Memory B cell (primary cell): ENCODE results near the gene DMP1.
A peak's percentile ranks its signal among the peaks of the same experiment; 100 is the strongest.
"Not testable (repeated sequence)": the region's sequence is repeated elsewhere in the genome, so short reads cannot be mapped to it uniquely, and the experiment has no call there.

Source experiments
- ATAC-seq: fragments of 150-1000 bp; cut with Tn5 transposase; 2 replicates; pipeline ENCODE4 v1.10.0; 2021; ENCODE audit warnings: low read depth, mild to moderate bottlenecking, moderate library complexity
- DNase-seq, 2 donors: peaks; one replicate each; pipeline ENCODE4 v3.0.0; 2022; ENCODE audit warnings: low spot score in 2 of 2
- H3K27ac Mint-ChIP-seq: one replicate; pipeline ENCODE4 v1.8.0; 2022; ENCODE audit warnings: mild to moderate bottlenecking, moderate library complexity, mixed read lengths
- H3K27me3 Mint-ChIP-seq: one replicate; pipeline ENCODE4 v1.8.0; 2022; ENCODE audit warnings: mixed read lengths
- H3K36me3 Mint-ChIP-seq: one replicate; pipeline ENCODE4 v1.8.0; 2022; ENCODE audit warnings: mild to moderate bottlenecking, mixed read lengths
- H3K4me1 Mint-ChIP-seq: one replicate; pipeline ENCODE4 v1.8.0; 2022; ENCODE audit warnings: mixed read lengths
- H3K4me3 Mint-ChIP-seq: one replicate; pipeline ENCODE4 v1.8.0; 2022; ENCODE audit warnings: mild to moderate bottlenecking, moderate library complexity, mixed read lengths
- H3K9me3 Mint-ChIP-seq: one replicate; pipeline ENCODE4 v1.8.0; 2022; ENCODE audit warnings: mixed read lengths

The DMP1 gene

GRCh38 chr4:87651941-87652340 is 1.9 kb downstream of the DMP1 start:
- peaks cover 8% of the 10 kb centered on the region for H3K27me3 Mint-ChIP-seq
- no peak overlapping the region for H3K27ac Mint-ChIP-seq
- H3K4me1 Mint-ChIP-seq, result no peaks in the 10 kb centered on the region
- ATAC-seq (no peak), DNase-seq (no peak)
- no peaks in the 10 kb centered on the region for H3K9me3 Mint-ChIP-seq
- no peak overlapping the region for H3K4me3 Mint-ChIP-seq
- H3K36me3 Mint-ChIP-seq, result no peaks in the 10 kb centered on the region

- H3K36me3 Mint-ChIP-seq, result no peaks in the 10 kb centered on the region
Measured at GRCh38 chr4:87654487-87655044, 4.5 kb downstream of the DMP1 start.

DNA sequence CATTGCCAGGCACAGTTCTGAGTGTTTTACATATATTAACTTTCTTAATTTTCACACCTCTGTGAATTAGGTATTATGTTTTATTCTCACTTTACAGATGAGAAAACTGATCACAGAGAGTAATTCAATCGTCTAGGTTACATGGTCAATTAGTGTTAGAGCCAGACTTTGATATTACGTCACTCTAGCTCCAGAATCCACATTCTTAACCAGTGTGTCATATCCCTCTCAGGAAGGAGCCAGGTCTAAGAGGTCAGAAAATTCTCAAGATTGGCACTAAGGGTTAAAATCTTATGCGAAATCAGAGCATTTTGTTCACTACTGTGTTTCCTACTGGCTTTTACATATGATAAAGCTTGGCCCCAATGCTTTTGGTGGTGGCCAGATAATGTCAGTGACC is 7.4 kb downstream of the DMP1 start:
- no peak for ATAC-seq

More at GRCh38 chr4:87654487-87655044, 4.5 kb downstream of the DMP1 start:
- Mint-ChIP-seq H3K27me3 (peaks cover 5% of the 10 kb centered on the region), H3K9me3 (no peaks in the 10 kb centered on the region), H3K4me3 (no peak overlapping the region), H3K4me1 (no peaks in the 10 kb centered on the region), H3K27ac (no peak overlapping the region)
- ATAC-seq (no peak), DNase-seq (no peak)

DNA sequence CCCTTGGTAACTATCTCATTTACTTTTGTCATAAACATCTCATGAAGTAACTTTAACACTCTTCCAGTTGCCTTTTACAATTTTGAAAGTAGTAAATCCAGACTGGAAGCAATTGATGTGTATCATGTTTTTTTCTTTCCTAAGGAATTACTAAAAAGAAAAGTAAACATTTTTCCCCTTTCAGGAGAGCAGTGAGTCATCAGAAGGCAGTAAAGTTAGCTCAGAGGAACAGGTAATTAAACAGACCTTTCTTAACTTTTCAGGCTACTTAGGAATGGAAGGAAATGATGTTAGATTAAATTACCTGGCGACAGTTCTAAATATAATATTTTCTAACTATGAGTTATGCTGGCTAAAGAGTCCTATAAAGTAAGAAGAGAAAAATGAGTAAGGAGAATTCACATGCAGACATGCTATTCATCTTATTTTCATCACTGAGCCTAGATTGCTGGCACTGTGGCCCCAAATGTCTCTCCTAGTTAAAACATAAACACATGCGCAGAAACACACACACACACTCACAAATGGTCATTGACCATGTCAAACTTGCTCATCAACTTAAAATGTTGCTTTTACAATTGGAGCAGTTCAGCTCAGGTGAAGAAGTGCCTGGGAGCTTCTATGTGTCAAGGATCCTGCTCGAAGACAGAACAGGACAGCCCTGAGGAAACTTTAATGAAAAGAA is 9.3 kb downstream of the DMP1 start:
- no peaks in the 10 kb centered on the region for H3K36me3 Mint-ChIP-seq
- DNase-seq, result no peak
- no peak for ATAC-seq
- peaks cover 13% of the 10 kb centered on the region for H3K27me3 Mint-ChIP-seq
- H3K4me1 Mint-ChIP-seq, result no peaks in the 10 kb centered on the region
- no peak overlapping the region for H3K4me3 Mint-ChIP-seq
- no peak overlapping the region for H3K27ac Mint-ChIP-seq
- H3K9me3 Mint-ChIP-seq, result no peaks in the 10 kb centered on the region

More for the DNA sequence above, 7.4 kb downstream of the DMP1 start:
- no peaks in the 10 kb centered on the region for H3K36me3 Mint-ChIP-seq
- no peak overlapping the region for H3K4me3 Mint-ChIP-seq
- DNase-seq, result no peak
- H3K9me3 Mint-ChIP-seq, result no peaks in the 10 kb centered on the region
- no peak overlapping the region for H3K27ac Mint-ChIP-seq
- no peaks in the 10 kb centered on the region for H3K4me1 Mint-ChIP-seq
- H3K27me3 Mint-ChIP-seq, result peaks cover 11% of the 10 kb centered on the region

GRCh38 chr4:87662871-87663270 is 12.8 kb downstream of the DMP1 start:
- H3K27ac Mint-ChIP-seq, result no peak overlapping the region
- H3K4me1 Mint-ChIP-seq, result no peaks in the 10 kb centered on the region
- H3K36me3 Mint-ChIP-seq, result no peaks in the 10 kb centered on the region
- no peak for ATAC-seq
- H3K9me3 Mint-ChIP-seq, result no peaks in the 10 kb centered on the region
- no peak overlapping the region for H3K4me3 Mint-ChIP-seq
- H3K27me3 Mint-ChIP-seq, result peaks cover 12% of the 10 kb centered on the region
- DNase-seq, result no peak

GRCh38 chr4:87669373-87669772 is 19.3 kb downstream of the DMP1 start:
- Mint-ChIP-seq H3K27ac (no peak overlapping the region), H3K4me3 (no peak overlapping the region)

DNA sequence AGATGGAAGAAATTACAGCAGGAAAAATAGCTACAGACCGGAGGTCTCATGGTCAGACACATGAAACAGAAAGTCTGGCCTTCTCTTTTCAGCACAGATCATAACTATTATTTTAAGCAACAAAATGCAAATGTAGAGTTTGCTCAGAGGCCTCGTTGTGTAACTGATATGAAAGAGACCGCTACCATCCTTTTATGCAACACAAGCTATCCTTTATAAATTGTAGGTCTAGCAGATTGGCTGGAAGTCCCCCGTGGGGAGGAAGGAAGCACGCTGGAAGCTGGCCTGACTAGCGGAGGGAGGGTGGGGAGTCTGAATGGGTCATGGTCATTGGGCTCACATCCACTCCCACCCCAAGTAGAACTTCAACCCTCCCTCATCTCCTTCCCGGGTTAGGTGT is 27.7 kb downstream of the DMP1 start:
- H3K9me3 Mint-ChIP-seq, result peaks cover 8% of the 10 kb centered on the region
- H3K27me3 Mint-ChIP-seq, result no peaks in the 10 kb centered on the region
- DNase-seq, result no peak
- H3K36me3 Mint-ChIP-seq, result peaks cover 3% of the 10 kb centered on the region
- H3K4me1 Mint-ChIP-seq, result peaks cover 2% of the 10 kb centered on the region
- no peak overlapping the region for H3K27ac Mint-ChIP-seq
- ATAC-seq, result no peak
- no peak overlapping the region for H3K4me3 Mint-ChIP-seq

More at GRCh38 chr4:87669373-87669772, 19.3 kb downstream of the DMP1 start:
- Mint-ChIP-seq H3K36me3 (no peaks in the 10 kb centered on the region), H3K27me3 (peaks cover 3% of the 10 kb centered on the region), H3K9me3 (peaks cover 14% of the 10 kb centered on the region), H3K4me1 (no peaks in the 10 kb centered on the region)
- DNase-seq, result no peak
- ATAC-seq, result no peak

DNA sequence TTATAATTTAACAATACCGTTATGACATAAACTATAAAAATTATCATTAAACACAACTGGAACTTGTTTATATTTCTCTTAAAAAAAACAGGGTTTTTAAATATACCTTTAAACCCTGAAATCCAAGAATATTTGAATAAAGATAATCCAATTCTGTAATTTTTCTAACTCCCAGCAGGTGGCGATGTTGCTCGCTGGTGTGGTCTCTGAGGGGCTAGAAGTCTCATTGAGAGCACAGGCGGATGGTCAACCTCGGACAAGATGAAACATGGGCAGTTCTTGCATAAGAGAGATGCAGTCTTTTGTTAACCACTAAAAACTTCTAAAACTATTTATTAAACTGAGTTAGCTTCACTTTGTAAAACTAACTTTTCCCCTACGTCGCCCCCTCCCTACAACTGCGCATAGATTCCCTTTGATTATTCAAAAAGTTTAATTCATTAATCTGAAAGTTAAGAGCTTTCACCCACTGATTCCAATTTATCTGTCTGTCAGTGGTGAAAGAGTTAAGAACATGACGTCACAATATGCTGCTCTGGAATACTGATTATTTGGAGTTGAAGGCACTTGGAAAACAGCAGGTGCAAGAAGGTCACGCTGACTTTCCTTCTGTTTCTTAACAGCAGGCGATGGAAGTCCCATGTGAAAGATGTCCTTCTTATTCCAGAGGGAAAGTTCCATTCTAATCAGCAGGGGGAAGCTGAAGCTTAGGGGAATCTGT is 29.5 kb downstream of the DMP1 start:
- DNase-seq (peak; percentile 6 to 18), ATAC-seq (no peak)
- Mint-ChIP-seq H3K4me3 (no peak overlapping the region), H3K4me1 (peaks cover 2% of the 10 kb centered on the region), H3K27ac (no peak overlapping the region), H3K9me3 (peaks cover 4% of the 10 kb centered on the region), H3K36me3 (peaks cover 1% of the 10 kb centered on the region), H3K27me3 (no peaks in the 10 kb centered on the region)

DNA sequence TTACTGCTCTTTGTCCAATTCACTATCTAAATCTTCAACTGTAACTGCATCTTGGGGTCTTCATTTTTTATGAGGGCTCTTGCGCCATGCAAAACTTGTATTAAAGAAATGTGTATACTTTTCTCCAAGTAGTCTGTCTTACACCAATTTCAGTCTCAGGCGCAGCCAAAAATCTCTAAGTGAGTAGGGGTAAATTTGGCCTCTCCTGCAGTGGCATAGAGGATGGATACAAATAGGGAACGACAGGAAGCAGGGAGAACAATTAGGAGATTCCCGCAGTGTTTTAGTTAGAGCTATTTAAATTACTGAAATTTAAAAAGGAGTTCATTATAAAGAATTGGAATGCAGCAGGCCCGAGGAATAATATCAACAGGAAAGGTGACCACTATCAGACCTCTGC is 30.2 kb downstream of the DMP1 start:
- H3K27me3 Mint-ChIP-seq, result no peaks in the 10 kb centered on the region
- ATAC-seq (no peak), DNase-seq (no peak)
- no peak overlapping the region for H3K4me3 Mint-ChIP-seq
- no peaks in the 10 kb centered on the region for H3K9me3 Mint-ChIP-seq
- peaks cover 2% of the 10 kb centered on the region for H3K4me1 Mint-ChIP-seq
- H3K27ac Mint-ChIP-seq, result no peak overlapping the region
- H3K36me3 Mint-ChIP-seq, result no peaks in the 10 kb centered on the region

GRCh38 chr4:87688316-87688715 is 38.2 kb downstream of the DMP1 start:
- Mint-ChIP-seq H3K27me3 (peaks cover 3% of the 10 kb centered on the region), H3K36me3 (peaks cover 3% of the 10 kb centered on the region), H3K9me3 (peaks cover 7% of the 10 kb centered on the region), H3K4me1 (no peaks in the 10 kb centered on the region), H3K4me3 (no peak overlapping the region), H3K27ac (no peak overlapping the region)
- ATAC-seq (no peak), DNase-seq (no peak)

GRCh38 chr4:87690947-87691346 is 40.9 kb downstream of the DMP1 start:
- H3K4me1 Mint-ChIP-seq, H3K4me3 Mint-ChIP-seq, H3K36me3 Mint-ChIP-seq, DNase-seq, H3K9me3 Mint-ChIP-seq, H3K27ac Mint-ChIP-seq, H3K27me3 Mint-ChIP-seq, ATAC-seq: not testable (repeated sequence)

DNA sequence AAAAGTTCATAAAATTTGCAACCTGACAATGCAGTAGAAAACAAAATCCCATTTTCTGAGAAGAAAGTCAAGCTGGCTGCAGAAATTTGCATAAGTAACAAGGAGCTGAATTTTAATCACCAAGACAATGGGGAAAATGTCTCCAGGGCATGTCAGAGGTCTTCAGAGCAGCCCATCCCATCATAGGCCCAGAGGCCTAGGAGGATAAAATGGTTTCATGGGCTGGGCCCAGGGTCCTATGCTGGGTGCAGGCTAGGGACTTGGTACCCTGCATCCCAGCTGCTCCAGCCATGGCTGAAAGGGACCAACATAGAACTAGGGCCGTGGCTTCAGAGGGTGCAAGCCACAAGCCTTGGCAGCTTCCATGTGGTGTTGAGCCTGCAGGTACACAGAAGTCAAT is 42.0 kb downstream of the DMP1 start:
- not testable (repeated sequence) for H3K9me3 Mint-ChIP-seq, DNase-seq, H3K36me3 Mint-ChIP-seq, H3K4me3 Mint-ChIP-seq, ATAC-seq, H3K27ac Mint-ChIP-seq, H3K27me3 Mint-ChIP-seq, H3K4me1 Mint-ChIP-seq

GRCh38 chr4:87697272-87697671 is 47.2 kb downstream of the DMP1 start:
- Mint-ChIP-seq H3K27ac (no peak overlapping the region), H3K4me1 (no peaks in the 10 kb centered on the region), H3K27me3 (peaks cover 2% of the 10 kb centered on the region), H3K36me3 (no peaks in the 10 kb centered on the region), H3K9me3 (peaks cover 5% of the 10 kb centered on the region), H3K4me3 (no peak overlapping the region)
- no peak for DNase-seq
- ATAC-seq, result no peak

DNA sequence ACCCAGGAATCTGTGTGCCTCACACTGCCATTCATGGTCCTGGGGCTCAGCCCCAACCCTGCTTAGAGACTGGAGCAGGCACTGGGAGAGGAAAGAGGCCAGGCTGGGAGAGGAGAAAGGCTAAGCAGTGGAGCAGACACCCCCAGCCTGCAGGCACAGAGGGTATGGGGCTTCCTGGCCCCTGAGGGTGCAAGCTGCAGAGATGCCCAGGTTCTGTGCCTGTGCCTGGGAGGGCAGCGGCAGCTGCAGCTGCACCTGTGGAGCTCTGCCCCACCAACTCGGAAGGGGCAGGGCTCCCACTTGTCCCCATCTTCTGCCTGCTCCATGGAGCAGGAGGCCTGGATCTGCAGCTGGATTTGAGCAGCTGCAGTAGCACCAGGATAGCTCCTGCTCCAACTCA is 47.9 kb downstream of the DMP1 start:
- no peak overlapping the region for H3K4me3 Mint-ChIP-seq
- no peaks in the 10 kb centered on the region for H3K4me1 Mint-ChIP-seq
- H3K9me3 Mint-ChIP-seq, result peaks cover 5% of the 10 kb centered on the region

More for the DNA sequence above, 47.9 kb downstream of the DMP1 start:
- ATAC-seq, result no peak
- Mint-ChIP-seq H3K27me3 (peaks cover 2% of the 10 kb centered on the region), H3K27ac (no peak overlapping the region), H3K36me3 (no peaks in the 10 kb centered on the region)
- no peak for DNase-seq
